Lung (tissue), 12 donors: Measurements from ENCODE around the gene SDK2. TPM values are rescaled to one million over a fixed set of nuclear protein-coding genes. Genes with fewer than 3 reads are reported as not detected.
"Not testable (repeated sequence)": the region's sequence is repeated elsewhere in the genome, so short reads cannot be mapped to it uniquely, and the experiment has no call there.

ENCODE experiments used
- ATAC-seq: fragments of 200-7000 bp; cut with Tn5 transposase; one replicate; pipeline ENCODE4 v1.9.1; 2020; ENCODE audit warnings: moderate number of reproducible peaks; ENCODE audit not compliant: insufficient read depth, low FRiP score
- DNase-seq, 3 donors: peaks; one replicate each; pipeline ENCODE4 v3.0.0-alpha.2; 2013 to 2017
- H3K27ac ChIP-seq, 2 donors: one replicate each; pipeline ENCODE4 v1.5.1; 2013; ENCODE audit warnings: mild to moderate bottlenecking in 2 of 2, moderate library complexity in 2 of 2, control low read depth in 1 of 2, inconsistent platforms in 1 of 2, low read depth in 1 of 2, low read length in 1 of 2
- H3K27me3 ChIP-seq, 3 donors: one replicate each; pipeline ENCODE4 v1.5.1; 2013; ENCODE audit warnings: low read length in 2 of 3; ENCODE audit not compliant: control insufficient read depth in 3 of 3, insufficient read depth in 3 of 3
- H3K36me3 ChIP-seq, 4 donors: one replicate each; pipeline ENCODE4 v1.5.1; 2013; ENCODE audit warnings: low read length in 4 of 4, mild to moderate bottlenecking in 1 of 4, moderate library complexity in 1 of 4; ENCODE audit not compliant: control insufficient read depth in 4 of 4, insufficient read depth in 4 of 4
- H3K4me1 ChIP-seq, 5 donors: one replicate each; pipeline ENCODE4 v1.5.1; 2013; ENCODE audit warnings: low read length in 5 of 5, mild to moderate bottlenecking in 2 of 5, moderate library complexity in 1 of 5; ENCODE audit not compliant: control insufficient read depth in 5 of 5, insufficient read depth in 5 of 5
- H3K4me3 ChIP-seq: one replicate; pipeline ENCODE4 v1.5.1; 2013; ENCODE audit warnings: mild to moderate bottlenecking, control low read depth, moderate library complexity
- H3K9ac ChIP-seq, 2 donors: one replicate each; pipeline ENCODE4 v1.5.1; 2013; ENCODE audit warnings: low read length in 2 of 2, control low read depth in 1 of 2; ENCODE audit not compliant: insufficient read depth in 1 of 2
- H3K9me3 ChIP-seq, 4 donors: one replicate each; pipeline ENCODE4 v1.5.1; 2013; ENCODE audit warnings: low read length in 3 of 4, mild to moderate bottlenecking in 1 of 4, moderate library complexity in 1 of 4; ENCODE audit not compliant: control insufficient read depth in 4 of 4, insufficient read depth in 3 of 4
- WGBS, 2 donors: extraction: QIAGEN DNeasy Blood & Tissue Kit; methylation state at CpG; one replicate each; pipeline ENCODE4 v1.1.7; 2013; 5-methylcytosine and 5-hydroxymethylcytosine counted together
- polyA plus RNA-seq, 2 donors: library from polyadenylated mRNA; stranded (reverse); fragments of 200-250 nt; gene quantifications; one replicate each; pipeline ENCODE4 v1.2.1, GENCODE V29; 2013
- total RNA-seq, 2 donors: library from RNA; depleted of rRNA in 1 of 2; stranded (reverse); fragments of >200 nt in 1 of 2; gene quantifications; one replicate each; pipeline ENCODE4 v1.2.1, GENCODE V29; 2014 to 2021
- TF ChIP-seq, protein P1 (sequence below): IDR thresholded peaks from 2 replicates; pipeline ENCODE4 v1.5.1; 2012; ENCODE audit warnings: mild to moderate bottlenecking; ENCODE audit errors: control extremely low read depth, extremely low read depth
- donor health status: control.
- donor health status: control.
- donor health status: Bipolar disorder and iron deficiency.
- donor health status: healthy.
- donor health status: DM: yes; HTN: yes; CAD: no.

Gene SDK2
- total and polyA plus RNA-seq, 4 donors: 0.91 to 41.7 (median 4.3) TPM

- WGBS, 2 donors: 69 to 85% methylated on average over 21 of the region's 21 CpGs
These were observed 189.1 kb downstream of the SDK2 start for GRCh38 chr17:73455050-73455687.

DNA sequence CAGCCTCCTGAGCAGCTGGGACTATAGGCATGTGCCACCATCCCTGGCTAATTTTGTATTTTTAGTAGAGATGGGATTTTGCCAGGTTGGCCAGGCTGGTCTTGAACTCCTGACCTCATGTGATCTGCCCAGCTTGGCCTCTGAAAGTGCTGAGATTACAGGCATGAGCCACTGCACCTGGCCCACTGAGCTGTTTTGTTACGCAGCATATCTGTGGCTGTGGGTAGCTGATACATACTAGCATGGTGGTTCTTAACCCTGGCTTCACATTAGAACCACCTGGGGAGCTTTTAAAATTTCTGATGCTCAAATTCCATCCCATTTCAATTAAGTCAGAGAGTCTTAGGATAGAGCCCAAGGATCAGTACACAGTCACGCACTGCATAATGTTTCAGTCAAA, 190.8 kb downstream of the SDK2 start:
- H3K36me3 ChIP-seq, ATAC-seq, H3K4me3 ChIP-seq, DNase-seq, H3K27ac ChIP-seq, H3K9ac ChIP-seq, H3K27me3 ChIP-seq, H3K4me1 ChIP-seq: not testable (repeated sequence)
- H3K9me3 ChIP-seq: peaks cover 0 to 11% (median 0%) of the 10 kb centered on the region in 4 donors
- WGBS, 2 donors: 96 to 100% methylated on average over 2 of the region's 2 CpGs

More at GRCh38 chr17:73455050-73455687, 189.1 kb downstream of the SDK2 start:
- H3K27ac ChIP-seq: no peak overlapping the region
- H3K36me3 ChIP-seq: no peaks in the 10 kb centered on the region
- H3K9me3 ChIP-seq: peaks cover 0 to 15% (median 1%) of the 10 kb centered on the region in 4 donors
- no peak overlapping the region for H3K4me3 ChIP-seq
- TF ChIP-seq, protein P1, sequence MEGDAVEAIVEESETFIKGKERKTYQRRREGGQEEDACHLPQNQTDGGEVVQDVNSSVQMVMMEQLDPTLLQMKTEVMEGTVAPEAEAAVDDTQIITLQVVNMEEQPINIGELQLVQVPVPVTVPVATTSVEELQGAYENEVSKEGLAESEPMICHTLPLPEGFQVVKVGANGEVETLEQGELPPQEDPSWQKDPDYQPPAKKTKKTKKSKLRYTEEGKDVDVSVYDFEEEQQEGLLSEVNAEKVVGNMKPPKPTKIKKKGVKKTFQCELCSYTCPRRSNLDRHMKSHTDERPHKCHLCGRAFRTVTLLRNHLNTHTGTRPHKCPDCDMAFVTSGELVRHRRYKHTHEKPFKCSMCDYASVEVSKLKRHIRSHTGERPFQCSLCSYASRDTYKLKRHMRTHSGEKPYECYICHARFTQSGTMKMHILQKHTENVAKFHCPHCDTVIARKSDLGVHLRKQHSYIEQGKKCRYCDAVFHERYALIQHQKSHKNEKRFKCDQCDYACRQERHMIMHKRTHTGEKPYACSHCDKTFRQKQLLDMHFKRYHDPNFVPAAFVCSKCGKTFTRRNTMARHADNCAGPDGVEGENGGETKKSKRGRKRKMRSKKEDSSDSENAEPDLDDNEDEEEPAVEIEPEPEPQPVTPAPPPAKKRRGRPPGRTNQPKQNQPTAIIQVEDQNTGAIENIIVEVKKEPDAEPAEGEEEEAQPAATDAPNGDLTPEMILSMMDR: no peak
- DNase-seq (peak in 2 of 3 donors; percentile 18 to 30), ATAC-seq (no peak)
- H3K27me3 ChIP-seq: peaks cover 0 to 4% (median 0%) of the 10 kb centered on the region in 3 donors
- no peak overlapping the region for H3K9ac ChIP-seq
- no peaks in the 10 kb centered on the region for H3K4me1 ChIP-seq

- Histone ChIP-seq H3K9ac (no peak overlapping the region), H3K27me3 (peaks cover 0 to 4% (median 0%) of the 10 kb centered on the region in 3 donors), H3K27ac (no peak overlapping the region), H3K4me1 (no peaks in the 10 kb centered on the region), H3K4me3 (no peak overlapping the region), H3K9me3 (peaks cover 0 to 11% (median 0%) of the 10 kb centered on the region in 4 donors), H3K36me3 (no peaks in the 10 kb centered on the region)
- DNase-seq (no peak), ATAC-seq (no peak)
- WGBS, 2 donors: 95 to 100% methylated on average over 1 of the region's 1 CpG
- TF ChIP-seq, protein P1: no peak
These were observed 191.2 kb downstream of the SDK2 start for GRCh38 chr17:73453090-73453489.

GRCh38 chr17:73452009-73452408, 192.2 kb downstream of the SDK2 start:
- no peaks in the 10 kb centered on the region for H3K36me3 ChIP-seq
- H3K27me3 ChIP-seq: peaks cover 0 to 4% (median 0%) of the 10 kb centered on the region in 3 donors
- H3K27ac ChIP-seq: no peak overlapping the region
- H3K9me3 ChIP-seq: peaks cover 0 to 11% (median 0%) of the 10 kb centered on the region in 4 donors
- ATAC-seq (no peak), DNase-seq (no peak)
- 90 to 96% methylated on average over 3 of the region's 3 CpGs for WGBS, 2 donors
- no peak overlapping the region for H3K9ac ChIP-seq
- no peak overlapping the region for H3K4me3 ChIP-seq
- TF ChIP-seq, protein P1: no peak
- H3K4me1 ChIP-seq: no peaks in the 10 kb centered on the region
